Stimulated activated CD4-positive, alpha-beta T cell treated with anti-CD3 and anti-CD28 coated beads, Interleukin-15, amount 100 ng/mL, for 1 hour (primary cell): Measurements from ENCODE around the gene LTK.
"Not testable (repeated sequence)": the region's sequence is repeated elsewhere in the genome, so short reads cannot be mapped to it uniquely, and the experiment has no call there.

Source experiments
- DNase-seq, 2 donors: peaks; one replicate each; pipeline ENCODE4 v3.0.0-alpha.2; 2020; ENCODE audit warnings: low read depth in 1 of 2, low spot score in 1 of 2

Gene LTK

DNA sequence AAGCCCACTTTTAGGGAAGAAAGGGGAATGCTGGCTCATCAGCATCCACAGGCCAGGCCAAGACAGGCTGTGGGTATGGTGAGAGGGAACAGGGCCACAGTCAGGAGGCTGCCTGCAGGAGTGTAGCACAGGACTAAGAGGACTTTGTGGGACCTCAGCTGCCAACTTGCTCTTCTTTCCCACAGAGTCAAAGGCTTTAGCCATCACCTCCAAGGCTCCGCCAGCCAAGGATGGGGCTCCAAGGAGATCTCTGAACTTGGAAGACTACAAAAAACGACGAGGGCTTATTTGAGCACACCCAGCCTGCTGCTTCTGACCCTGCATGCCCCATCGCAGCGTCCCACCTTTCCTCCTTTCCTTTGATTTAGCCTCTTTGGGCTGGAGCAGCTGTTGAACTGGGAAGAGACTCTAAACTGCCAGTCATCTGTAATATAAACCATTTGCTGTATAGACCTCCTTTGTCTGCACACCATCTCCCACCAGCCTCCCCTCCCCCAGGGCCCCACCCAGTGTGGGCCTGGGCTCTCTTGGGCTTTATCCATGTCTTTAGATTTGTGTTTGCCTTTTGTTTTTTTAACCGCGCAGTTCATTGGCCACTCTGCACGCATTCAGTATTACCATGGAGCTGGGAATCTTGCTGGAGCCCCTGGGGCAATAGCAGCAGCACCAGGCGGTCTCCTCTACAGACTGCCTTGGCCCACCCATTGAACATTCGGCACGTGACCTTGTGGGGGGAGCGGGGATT is 33.1 kb downstream of the LTK start:
- DNase-seq: no peak

DNA sequence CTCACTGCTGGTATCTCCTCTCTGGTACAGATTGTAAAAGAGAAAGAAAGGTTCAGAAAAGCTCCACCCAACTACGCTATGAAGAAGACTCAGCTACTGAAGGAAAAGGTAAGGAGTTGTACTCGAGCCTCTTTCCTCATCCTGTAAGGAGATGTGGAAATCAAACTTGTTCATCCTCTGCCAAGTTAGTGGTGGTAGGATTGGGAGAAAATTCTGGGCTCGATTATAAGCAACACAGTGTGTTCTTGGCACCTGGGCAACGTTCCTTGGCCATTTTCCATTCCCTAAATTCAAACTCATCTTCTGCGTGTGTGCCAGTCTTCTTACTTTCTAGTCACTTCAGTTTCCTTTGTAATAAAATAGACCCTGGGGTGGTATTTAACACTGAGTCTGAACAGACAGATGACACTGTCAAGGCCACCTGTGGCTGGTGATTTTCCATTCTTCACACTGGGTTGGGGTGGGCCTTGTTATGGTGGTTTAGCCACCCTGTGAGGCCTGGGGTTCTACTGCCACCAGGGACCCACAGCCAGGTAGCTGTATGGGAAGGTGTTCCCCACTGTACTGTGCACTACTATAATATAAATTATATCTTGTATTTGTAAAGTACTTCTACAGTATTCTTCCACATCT is 37.1 kb downstream of the LTK start:
- no peak for DNase-seq

DNA sequence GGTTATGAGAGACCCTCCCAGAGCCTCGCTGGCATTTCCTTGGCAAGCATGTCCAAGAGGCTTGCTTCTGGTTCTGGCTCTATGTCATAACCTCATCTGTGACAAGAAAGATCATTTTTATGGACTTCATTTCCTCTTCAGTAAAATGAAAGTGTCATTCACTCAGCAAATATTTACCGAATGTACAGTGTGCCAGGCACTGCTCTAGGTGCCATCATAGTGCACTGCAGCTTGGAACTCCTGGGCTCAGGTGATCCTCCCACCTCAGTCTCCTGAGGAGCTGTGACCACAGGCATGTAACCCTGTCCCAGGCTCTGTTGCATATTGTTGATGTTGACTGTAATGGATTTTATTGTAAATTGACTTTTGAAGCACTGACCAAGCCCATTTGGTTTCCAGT is 38.7 kb downstream of the LTK start:
- no peak for DNase-seq

DNA sequence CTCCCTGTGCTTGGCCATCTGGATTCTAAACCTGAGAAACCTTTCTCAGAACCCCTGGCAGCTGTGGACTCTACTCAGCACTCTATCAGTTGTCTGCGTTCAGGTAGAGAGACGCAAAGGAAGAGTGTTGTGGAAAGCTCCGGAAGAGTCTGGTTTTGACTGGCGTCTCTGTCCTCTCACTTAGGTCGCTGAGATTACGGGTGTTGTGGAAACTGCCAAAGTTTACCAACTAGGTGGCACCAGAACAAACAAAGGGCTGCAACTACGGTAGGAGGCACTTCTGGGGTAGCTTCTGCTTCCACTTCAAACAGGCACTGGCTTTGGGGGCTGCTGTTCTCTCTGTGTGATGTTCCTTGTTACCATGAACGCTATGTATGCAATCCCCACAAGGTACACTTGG is 39.2 kb downstream of the LTK start:
- DNase-seq: no peak

DNA sequence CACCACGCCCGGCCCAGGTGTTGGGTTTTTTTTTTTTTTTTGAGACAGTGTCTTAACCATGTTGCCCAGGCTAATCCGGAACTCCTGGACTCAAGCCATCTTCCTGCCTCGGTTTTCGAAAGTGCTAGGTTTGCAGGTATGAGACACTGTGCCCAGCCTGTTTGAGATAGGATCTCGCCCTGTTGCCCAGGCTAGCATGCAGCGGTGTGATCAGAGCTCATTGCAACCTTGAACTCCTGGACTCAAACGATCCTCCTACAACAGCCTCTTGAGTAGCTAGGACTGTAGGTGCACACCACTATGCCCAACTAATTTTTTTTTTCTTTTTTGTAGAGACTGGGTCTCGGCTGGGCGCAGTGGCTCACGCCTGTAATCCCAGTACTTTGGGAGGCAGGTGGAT is 40.2 kb downstream of the LTK start:
- DNase-seq: no peak

DNA sequence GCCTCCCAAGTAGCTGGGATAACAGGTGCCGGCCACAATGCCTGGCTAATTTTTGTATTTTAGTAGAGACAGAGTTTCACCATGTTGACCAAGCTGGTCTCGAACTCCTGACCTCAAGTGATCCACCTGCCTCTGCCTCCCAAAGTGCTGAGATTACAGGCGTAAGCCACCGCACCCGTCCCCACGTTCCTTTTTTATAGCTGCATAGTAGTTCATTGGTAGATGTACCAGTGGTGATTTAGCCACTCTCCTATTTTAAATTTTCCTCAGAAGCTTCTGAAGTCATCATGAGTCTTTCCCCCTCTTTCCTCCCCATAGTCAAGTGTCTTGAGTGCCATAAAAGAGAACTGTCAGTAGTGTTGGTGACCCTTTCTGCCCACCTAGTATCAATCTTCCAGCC is 44.0 kb downstream of the LTK start:
- DNase-seq: not testable (repeated sequence)

DNA sequence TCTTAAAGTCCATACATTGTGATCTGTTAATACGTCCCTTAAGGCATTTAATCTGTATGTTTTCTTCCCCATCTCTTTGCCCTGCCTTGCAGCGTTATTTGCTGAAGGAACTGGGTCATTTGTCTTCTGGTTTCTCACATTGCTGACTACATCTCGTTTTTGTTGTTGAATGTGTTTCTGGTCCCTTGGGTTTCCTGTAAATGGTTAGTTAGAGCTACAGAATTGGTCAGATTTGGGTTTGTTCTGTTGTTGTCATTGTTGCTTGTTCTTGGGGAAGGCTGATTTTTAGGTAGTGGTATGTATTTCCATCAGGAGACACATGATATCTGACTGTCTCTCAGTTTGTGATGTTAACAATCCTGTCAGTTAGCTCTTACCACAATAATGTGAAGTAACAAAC is 46.9 kb downstream of the LTK start:
- DNase-seq: no peak

DNA sequence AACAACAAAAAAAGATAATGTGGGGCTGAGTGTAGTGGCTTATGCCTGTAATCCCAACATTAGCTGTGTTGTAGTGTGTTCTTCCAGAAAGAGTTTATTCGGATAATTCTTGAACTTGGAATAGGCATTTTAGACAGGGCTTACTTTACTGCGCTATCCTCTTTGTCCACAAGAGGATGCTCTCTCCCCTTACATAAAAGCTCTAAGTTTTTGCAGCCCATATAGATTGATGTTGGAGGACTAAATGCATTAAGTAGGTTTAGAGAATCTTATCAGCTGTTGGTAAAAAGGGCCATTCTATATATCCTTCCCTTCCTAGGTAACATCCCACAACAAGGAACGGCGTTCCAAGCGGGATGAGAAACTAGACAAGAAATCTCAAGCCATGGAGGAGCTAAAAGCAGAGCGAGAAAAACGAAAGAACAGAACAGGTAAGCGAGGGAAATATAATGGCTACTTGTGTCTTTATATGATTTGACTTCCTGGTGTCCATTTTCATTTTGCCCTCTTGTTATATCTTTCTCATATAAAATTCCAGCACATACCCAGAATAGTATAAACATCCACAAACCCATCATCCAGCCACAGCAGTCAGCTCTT is 47.7 kb downstream of the LTK start:
- no peak for DNase-seq

DNA sequence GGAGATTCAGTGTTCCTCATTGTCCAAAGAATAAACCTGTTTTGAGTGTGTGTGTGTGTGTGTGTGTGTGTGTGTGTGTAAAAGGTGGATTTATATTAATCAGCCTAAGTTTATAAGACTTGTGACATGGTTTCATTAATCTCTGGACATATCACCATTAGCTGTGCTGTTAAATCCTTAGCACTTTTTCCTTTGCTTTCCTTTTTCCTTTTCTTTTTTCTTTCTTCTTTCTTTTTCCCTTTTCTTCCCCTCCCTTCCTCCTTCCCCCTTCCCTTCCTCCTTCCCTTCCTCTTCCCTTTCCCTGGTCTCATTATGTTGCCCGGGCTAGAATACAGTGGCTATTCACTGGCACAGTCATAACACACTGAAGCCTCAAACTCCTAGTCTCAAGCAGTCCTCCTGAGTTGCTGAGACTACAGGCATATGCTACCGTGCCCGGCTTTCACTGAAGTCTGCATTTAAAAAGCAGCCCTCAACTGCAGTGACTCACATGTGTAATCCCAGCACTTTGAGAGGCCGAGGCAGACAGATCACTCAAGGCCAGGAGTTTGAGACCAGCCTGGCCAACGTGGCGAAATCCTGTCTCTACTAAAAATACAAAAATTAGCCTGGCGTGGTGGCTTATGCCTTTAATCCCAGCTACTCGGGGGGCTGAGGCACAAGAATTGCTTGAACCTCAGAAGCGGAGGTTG is 48.6 kb downstream of the LTK start:
- no peak for DNase-seq

DNA sequence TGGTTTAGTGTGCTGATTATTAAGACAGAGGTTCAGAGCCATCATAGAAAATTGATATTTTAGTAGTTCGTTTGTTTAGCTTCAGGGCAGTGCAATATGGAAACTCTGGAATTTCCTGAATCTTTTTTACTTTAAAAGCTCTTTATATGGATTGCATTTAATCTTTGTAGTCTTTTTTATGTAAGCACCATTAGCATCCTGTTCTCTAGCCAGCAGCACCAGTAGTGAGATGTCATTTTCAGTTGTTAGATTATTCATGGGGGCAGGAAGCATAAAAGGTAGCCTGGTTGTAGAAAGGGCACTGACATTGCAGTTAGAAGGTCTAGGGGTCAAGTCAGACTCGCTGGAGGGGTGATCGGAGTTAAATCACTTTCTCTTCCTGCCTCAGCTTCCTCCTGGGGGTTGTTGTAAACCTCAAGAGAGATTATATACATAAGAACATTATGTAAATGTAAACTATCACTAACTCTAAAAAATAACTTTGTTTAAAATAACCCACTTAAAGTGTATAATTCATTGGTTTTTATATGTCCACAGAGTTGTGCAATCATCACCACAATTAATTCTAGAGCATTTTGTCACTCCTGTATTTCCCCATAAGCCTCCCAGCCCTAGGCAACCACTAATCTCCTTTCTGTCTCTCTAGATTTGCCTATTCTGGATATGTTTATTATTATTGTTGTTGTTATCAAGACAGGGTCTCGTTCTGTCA is 51.4 kb downstream of the LTK start:
- no peak for DNase-seq
